Memory B cell (primary cell): ENCODE data around the gene VARS2.
"Not testable (repeated sequence)": the region's sequence is repeated elsewhere in the genome, so short reads cannot be mapped to it uniquely, and the experiment has no call there.

ENCODE experiments used
- ATAC-seq: fragments of 150-1000 bp; cut with Tn5 transposase; 2 replicates; pipeline ENCODE4 v1.10.0; 2021; ENCODE audit warnings: low read depth, mild to moderate bottlenecking, moderate library complexity
- DNase-seq, 2 donors: peaks; one replicate each; pipeline ENCODE4 v3.0.0; 2022; ENCODE audit warnings: low spot score in 2 of 2
- H3K27ac Mint-ChIP-seq: one replicate; pipeline ENCODE4 v1.8.0; 2022; ENCODE audit warnings: mild to moderate bottlenecking, moderate library complexity, mixed read lengths
- H3K27me3 Mint-ChIP-seq: one replicate; pipeline ENCODE4 v1.8.0; 2022; ENCODE audit warnings: mixed read lengths
- H3K36me3 Mint-ChIP-seq: one replicate; pipeline ENCODE4 v1.8.0; 2022; ENCODE audit warnings: mild to moderate bottlenecking, mixed read lengths
- H3K4me1 Mint-ChIP-seq: one replicate; pipeline ENCODE4 v1.8.0; 2022; ENCODE audit warnings: mixed read lengths
- H3K4me3 Mint-ChIP-seq: one replicate; pipeline ENCODE4 v1.8.0; 2022; ENCODE audit warnings: mild to moderate bottlenecking, moderate library complexity, mixed read lengths
- H3K9me3 Mint-ChIP-seq: one replicate; pipeline ENCODE4 v1.8.0; 2022; ENCODE audit warnings: mixed read lengths

VARS2 gene

GRCh38 chr6:30964075-30964474, 50.0 kb downstream of the VARS2 start:
- H3K27me3 Mint-ChIP-seq, result peaks cover 30% of the 10 kb centered on the region
- no peak for ATAC-seq

GRCh38 chr6:30965140-30965601, 51.1 kb downstream of the VARS2 start:
- Mint-ChIP-seq H3K4me3 (no peak overlapping the region), H3K27ac (no peak overlapping the region), H3K27me3 (peaks cover 31% of the 10 kb centered on the region), H3K36me3 (no peaks in the 10 kb centered on the region), H3K4me1 (peaks cover 12% of the 10 kb centered on the region), H3K9me3 (no peaks in the 10 kb centered on the region)
- ATAC-seq (no peak), DNase-seq (no peak)

More at GRCh38 chr6:30964075-30964474, 50.0 kb downstream of the VARS2 start:
- Mint-ChIP-seq H3K9me3 (no peaks in the 10 kb centered on the region), H3K27ac (no peak overlapping the region), H3K4me1 (peaks cover 7% of the 10 kb centered on the region), H3K36me3 (no peaks in the 10 kb centered on the region), H3K4me3 (no peak overlapping the region)
- no peak for DNase-seq

- H3K4me3 Mint-ChIP-seq, result no peak overlapping the region
- H3K27me3 Mint-ChIP-seq, result peaks cover 29% of the 10 kb centered on the region
- DNase-seq (no peak), ATAC-seq (no peak)
- H3K27ac Mint-ChIP-seq, result no peak overlapping the region
- H3K36me3 Mint-ChIP-seq, result no peaks in the 10 kb centered on the region
- no peaks in the 10 kb centered on the region for H3K9me3 Mint-ChIP-seq
- peaks cover 12% of the 10 kb centered on the region for H3K4me1 Mint-ChIP-seq
Measured at GRCh38 chr6:30966154-30966553, 52.1 kb downstream of the VARS2 start.

- H3K4me1 Mint-ChIP-seq, result peaks cover 12% of the 10 kb centered on the region
- H3K27ac Mint-ChIP-seq, H3K36me3 Mint-ChIP-seq, DNase-seq, H3K9me3 Mint-ChIP-seq, H3K4me3 Mint-ChIP-seq: not testable (repeated sequence)
- peaks cover 36% of the 10 kb centered on the region for H3K27me3 Mint-ChIP-seq
- peak; percentile 31 for ATAC-seq
Measured at GRCh38 chr6:30969171-30969570, 55.1 kb downstream of the VARS2 start.

- Mint-ChIP-seq H3K36me3 (no peaks in the 10 kb centered on the region), H3K27ac (no peak overlapping the region), H3K9me3 (no peaks in the 10 kb centered on the region), H3K4me1 (peaks cover 12% of the 10 kb centered on the region), H3K4me3 (no peak overlapping the region), H3K27me3 (peaks cover 23% of the 10 kb centered on the region)
- no peak for DNase-seq
- ATAC-seq, result no peak
Measured at GRCh38 chr6:30970946-30971345, 56.9 kb downstream of the VARS2 start.

- Mint-ChIP-seq H3K27me3 (peaks cover 23% of the 10 kb centered on the region), H3K27ac (no peak overlapping the region), H3K9me3 (no peaks in the 10 kb centered on the region), H3K36me3 (no peaks in the 10 kb centered on the region), H3K4me1 (peaks cover 9% of the 10 kb centered on the region), H3K4me3 (no peak overlapping the region)
- DNase-seq (no peak), ATAC-seq (no peak)
Measured at GRCh38 chr6:30972816-30973215, 58.8 kb downstream of the VARS2 start.

- H3K4me1 Mint-ChIP-seq, result peaks cover 7% of the 10 kb centered on the region
- ATAC-seq (no peak), DNase-seq (no peak)
- no peaks in the 10 kb centered on the region for H3K9me3 Mint-ChIP-seq
- no peaks in the 10 kb centered on the region for H3K36me3 Mint-ChIP-seq
- H3K27ac Mint-ChIP-seq, result no peak overlapping the region
- no peak overlapping the region for H3K4me3 Mint-ChIP-seq
- H3K27me3 Mint-ChIP-seq, result peaks cover 24% of the 10 kb centered on the region
Measured at GRCh38 chr6:30974490-30975252, 60.6 kb downstream of the VARS2 start.
